OCI-LY7 (cell line): Measurements from ENCODE around the gene TREM2.

Experiments
- CTCF ChIP-seq: fragments of 200-600 bp; sonication (generic); conservative IDR thresholded peaks from 2 replicates; pipeline ENCODE4 v1.5.1; 2014; ENCODE audit warnings: mild to moderate bottlenecking, antibody characterized with exemption, low read length, moderate library complexity, mixed read lengths
- EZH2phosphoT487 ChIP-seq: fragments of 200-600 bp; sonication (generic); IDR thresholded peaks from 2 replicates; pipeline ENCODE4 v1.6.1; 2018; ENCODE audit warnings: low read depth, borderline replicate concordance, mild to moderate bottlenecking, mixed run types, antibody characterized with exemption, low read length, moderate library complexity, mixed read lengths

- TF ChIP-seq CTCF (no peak), EZH2phosphoT487 (no peak)
These were observed 7.6 kb downstream of the TREM2 start for GRCh38 chr6:41155132-41155805.
